ENCODE results near the gene FAM53B. TPM values are rescaled to one million over a fixed set of nuclear protein-coding genes. Genes with fewer than 3 reads are reported as not detected.

Gene FAM53B
- total RNA-seq, 4 donors from 2014 or later = 140 to 253 (median 192) TPM

- Histone ChIP-seq H3K27me3 (no peaks in the 10 kb centered on the region), H3K4me1 (peaks cover 34 to 49% of the 10 kb centered on the region in 2 donors), H3K9me3 (no peaks in the 10 kb centered on the region), H3K4me3 (no peak overlapping the region), H3K27ac (no peak overlapping the region), H3K36me3 (peaks cover 0 to 16% of the 10 kb centered on the region in 2 donors)
- ATAC-seq = no peak
- DNase-seq = no peak
- in situ Hi-C loops (cut with MboI; ENCODE audit: low sequenced_read_pairs in 4 of 4) = no loop called here
- TF ChIP-seq CTCF (IDR thresholded peaks at IDR 0.05 in 4 of 5, conservative IDR thresholded peaks at IDR 0.05 in 1 of 5) (no peak), POLR2A (IDR thresholded peaks at IDR 0.05) (no peak)
- intact Hi-C loops (cut with DNase I; ENCODE audit: low total_unique reads) = loop anchor here (10.0 kb wide), 1 partner anchor 185 kb away; the partner anchor contains the start of gene ABRAXAS2
These were observed 124.2 kb downstream of the FAM53B start for GRCh38 chr10:124619802-124620490.

- ATAC-seq (no peak), DNase-seq (no peak)
- Histone ChIP-seq H3K4me1 (peaks cover 31 to 41% of the 10 kb centered on the region in 2 donors), H3K27ac (no peak overlapping the region), H3K9me3 (no peaks in the 10 kb centered on the region), H3K4me3 (no peak overlapping the region), H3K36me3 (peaks cover 0 to 16% of the 10 kb centered on the region in 2 donors), H3K27me3 (no peaks in the 10 kb centered on the region)
- TF ChIP-seq POLR2A (IDR thresholded peaks at IDR 0.05) = no peak
- TF ChIP-seq CTCF (IDR thresholded peaks at IDR 0.05 in 4 of 5, conservative IDR thresholded peaks at IDR 0.05 in 1 of 5) = no peak
- intact Hi-C loops (cut with DNase I; ENCODE audit: low total_unique reads) = no loop called here
- in situ Hi-C loops (cut with MboI; ENCODE audit: low sequenced_read_pairs in 4 of 4) = no loop called here
These were observed 125.0 kb downstream of the FAM53B start for GRCh38 chr10:124619195-124619594.

- intact Hi-C loops (cut with DNase I; ENCODE audit: low total_unique reads) = no loop called here
These were observed 125.6 kb downstream of the FAM53B start for GRCh38 chr10:124618470-124619073.

GRCh38 chr10:124616836-124617130 lies 127.4 kb downstream of the FAM53B start:
- in situ Hi-C loops (cut with MboI; ENCODE audit: low sequenced_read_pairs in 4 of 4) = no loop called here
- Histone ChIP-seq H3K27me3 (no peaks in the 10 kb centered on the region), H3K27ac (no peak overlapping the region), H3K4me1 (peaks cover 13 to 36% of the 10 kb centered on the region in 2 donors), H3K4me3 (no peak overlapping the region), H3K36me3 (peaks cover 0 to 8% of the 10 kb centered on the region in 2 donors), H3K9me3 (no peaks in the 10 kb centered on the region)
- ATAC-seq (no peak), DNase-seq (no peak)
- intact Hi-C loops (cut with DNase I; ENCODE audit: low total_unique reads) = no loop called here
- TF ChIP-seq CTCF (IDR thresholded peaks at IDR 0.05 in 4 of 5, conservative IDR thresholded peaks at IDR 0.05 in 1 of 5) (no peak), POLR2A (IDR thresholded peaks at IDR 0.05) (no peak)

More at GRCh38 chr10:124618470-124619073, 125.6 kb downstream of the FAM53B start:
- H3K4me3 ChIP-seq = no peak overlapping the region
- H3K27ac ChIP-seq = no peak overlapping the region
- in situ Hi-C loops (cut with MboI; ENCODE audit: low sequenced_read_pairs in 4 of 4) = no loop called here
- peaks cover 0 to 16% of the 10 kb centered on the region in 2 donors for H3K36me3 ChIP-seq
- ATAC-seq = no peak
- no peak for DNase-seq
- TF ChIP-seq POLR2A (IDR thresholded peaks at IDR 0.05) (no peak), CTCF (IDR thresholded peaks at IDR 0.05 in 4 of 5, conservative IDR thresholded peaks at IDR 0.05 in 1 of 5) (no peak)
- H3K27me3 ChIP-seq = no peaks in the 10 kb centered on the region
- peaks cover 25 to 42% of the 10 kb centered on the region in 2 donors for H3K4me1 ChIP-seq
- H3K9me3 ChIP-seq = no peaks in the 10 kb centered on the region

Data from gastrocnemius medialis (tissue), 4 donors.